Sigmoid colon (tissue), 4 donors: ENCODE data around the gene OPCML.

Source experiments
- EP300 ChIP-seq, 4 donors: sonication (generic); formaldehyde crosslinking; IDR thresholded peaks; one replicate each; pipeline ENCODE4 v1.6.1; 2017; ENCODE audit warnings: antibody characterized with exemption in 4 of 4
- POLR2A ChIP-seq, 2 donors: fragments of 450-650 bp; IDR thresholded peaks; one replicate each; pipeline ENCODE4 v1.6.1; 2016; ENCODE audit warnings: antibody characterized with exemption in 2 of 2, mild to moderate bottlenecking in 2 of 2, moderate library complexity in 2 of 2
- POLR2AphosphoS5 ChIP-seq, 4 donors: sonication (generic); formaldehyde crosslinking; IDR thresholded peaks; one replicate each; pipeline ENCODE4 v1.6.1; 2017; ENCODE audit warnings: antibody characterized with exemption in 4 of 4
- TF ChIP-seq, protein P1 (sequence below), 4 experiments: fragments of 450-650 bp in 3 of 4; fragments of 200-600 bp in 1 of 4; IDR thresholded peaks; one replicate each; pipeline ENCODE4 v1.5.1; 2016 to 2019; ENCODE audit warnings: antibody characterized with exemption in 4 of 4, mild to moderate bottlenecking in 3 of 4, moderate library complexity in 2 of 4

DNA sequence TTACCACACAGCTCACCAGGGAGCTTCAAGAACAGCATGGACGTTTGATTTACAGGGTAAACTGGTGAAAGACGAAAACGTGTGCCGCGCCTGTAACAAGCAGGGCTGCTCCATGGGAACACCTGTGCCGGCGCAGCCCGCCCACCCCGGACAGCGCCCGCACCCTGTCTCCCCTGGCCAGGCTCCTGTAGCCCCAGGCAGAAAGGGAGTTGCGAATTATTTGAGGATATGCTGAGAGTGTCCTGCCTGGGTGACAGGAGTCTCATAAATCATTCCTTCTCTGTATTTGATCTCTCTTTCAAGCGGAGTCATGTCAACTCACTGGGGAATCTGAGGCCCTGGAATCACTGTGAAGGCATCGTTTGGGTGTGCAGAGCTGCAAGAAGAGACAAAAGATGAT is 804.3 kb downstream of the OPCML start:
- TF ChIP-seq, protein P1, sequence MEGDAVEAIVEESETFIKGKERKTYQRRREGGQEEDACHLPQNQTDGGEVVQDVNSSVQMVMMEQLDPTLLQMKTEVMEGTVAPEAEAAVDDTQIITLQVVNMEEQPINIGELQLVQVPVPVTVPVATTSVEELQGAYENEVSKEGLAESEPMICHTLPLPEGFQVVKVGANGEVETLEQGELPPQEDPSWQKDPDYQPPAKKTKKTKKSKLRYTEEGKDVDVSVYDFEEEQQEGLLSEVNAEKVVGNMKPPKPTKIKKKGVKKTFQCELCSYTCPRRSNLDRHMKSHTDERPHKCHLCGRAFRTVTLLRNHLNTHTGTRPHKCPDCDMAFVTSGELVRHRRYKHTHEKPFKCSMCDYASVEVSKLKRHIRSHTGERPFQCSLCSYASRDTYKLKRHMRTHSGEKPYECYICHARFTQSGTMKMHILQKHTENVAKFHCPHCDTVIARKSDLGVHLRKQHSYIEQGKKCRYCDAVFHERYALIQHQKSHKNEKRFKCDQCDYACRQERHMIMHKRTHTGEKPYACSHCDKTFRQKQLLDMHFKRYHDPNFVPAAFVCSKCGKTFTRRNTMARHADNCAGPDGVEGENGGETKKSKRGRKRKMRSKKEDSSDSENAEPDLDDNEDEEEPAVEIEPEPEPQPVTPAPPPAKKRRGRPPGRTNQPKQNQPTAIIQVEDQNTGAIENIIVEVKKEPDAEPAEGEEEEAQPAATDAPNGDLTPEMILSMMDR (IDR thresholded peaks at IDR 0.05), result no peak
- TF ChIP-seq EP300 (IDR thresholded peaks at IDR 0.05) (no peak), POLR2AphosphoS5 (IDR thresholded peaks at IDR 0.05) (no peak), POLR2A (IDR thresholded peaks at IDR 0.05) (no peak)
